Astrocyte (in vitro differentiated cells and primary cell): ENCODE results near the gene C9orf85.

Experiments used
- CTCF ChIP-seq: IDR thresholded peaks from 2 replicates; pipeline ENCODE4 v1.5.1; 2011; ENCODE audit warnings: low read depth, mild to moderate bottlenecking, inconsistent platforms, low read length, moderate library complexity; ENCODE audit not compliant: insufficient read depth
- EZH2 ChIP-seq: IDR thresholded peaks from 2 replicates; pipeline ENCODE4 v1.6.1; 2012; ENCODE audit warnings: mild to moderate bottlenecking, low read length, inconsistent platforms; ENCODE audit not compliant: insufficient read depth

- no peak for TF ChIP-seq CTCF
- no peak for TF ChIP-seq EZH2
Measured at GRCh38 chr9:71941060-71941568, 29.7 kb downstream of the C9orf85 start.
